Hepatocyte (in vitro differentiated cells): Measurements from ENCODE around the gene ZNRF3. TPM values are rescaled to one million over a fixed set of nuclear protein-coding genes. Genes with fewer than 3 reads are reported as not detected.

ENCODE experiments used
- DNase-seq: peaks from one replicate; pipeline ENCODE4 v3.0.0-alpha.2; 2016; ENCODE audit warnings: low spot score
- H2AFZ ChIP-seq: fragments of 200-600 bp; sonication (generic); 2 replicates; pipeline ENCODE4 v1.6.0; 2016; ENCODE audit warnings: antibody characterized with exemption, mild to moderate bottlenecking
- H3K27ac ChIP-seq: fragments of 200-600 bp; sonication (generic); 2 replicates; pipeline ENCODE4 v1.5.1; 2016; ENCODE audit warnings: mild to moderate bottlenecking
- H3K27me3 ChIP-seq: fragments of 200-600 bp; sonication (generic); 2 replicates; pipeline ENCODE4 v1.6.1; 2016
- H3K36me3 ChIP-seq: fragments of 200-600 bp; sonication (generic); replicated peaks from 2 replicates; pipeline ENCODE4 v1.5.1; 2016; ENCODE audit warnings: low read depth; ENCODE audit not compliant: insufficient read depth
- H3K4me1 ChIP-seq: fragments of 200-600 bp; sonication (generic); 2 replicates; pipeline ENCODE4 v1.5.1; 2016; ENCODE audit warnings: mild to moderate bottlenecking, moderate library complexity; ENCODE audit not compliant: insufficient read depth
- H3K4me2 ChIP-seq: fragments of 200-600 bp; sonication (generic); 2 replicates; pipeline ENCODE4 v1.6.0; 2016
- H3K4me3 ChIP-seq: fragments of 200-600 bp; sonication (generic); 2 replicates; pipeline ENCODE4 v1.5.1; 2016; ENCODE audit warnings: mild to moderate bottlenecking
- H3K79me2 ChIP-seq: fragments of 200-600 bp; sonication (generic); 2 replicates; pipeline ENCODE4 v1.6.0; 2017; ENCODE audit warnings: mild to moderate bottlenecking
- H3K9me2 ChIP-seq: fragments of 200-600 bp; sonication (generic); replicated peaks from 2 replicates; pipeline ENCODE4 v1.6.0; 2017; ENCODE audit warnings: mild to moderate bottlenecking; ENCODE audit not compliant: insufficient read depth
- H3K9me3 ChIP-seq: fragments of 200-600 bp; sonication (generic); 2 replicates; pipeline ENCODE4 v1.5.1; 2016; ENCODE audit warnings: low read depth, mild to moderate bottlenecking
- H4K20me1 ChIP-seq: fragments of 200-600 bp; sonication (generic); 2 replicates; pipeline ENCODE4 v1.6.0; 2016; ENCODE audit warnings: mild to moderate bottlenecking; ENCODE audit not compliant: insufficient read depth, poor library complexity, severe bottlenecking
- EZH2 ChIP-seq: fragments of 200-600 bp; sonication (generic); IDR thresholded peaks from 2 replicates; pipeline ENCODE4 v1.6.1; 2016; ENCODE audit warnings: antibody characterized with exemption, mild to moderate bottlenecking, borderline replicate concordance
- EZH2phosphoT487 ChIP-seq: fragments of 200-600 bp; sonication (generic); IDR thresholded peaks from one replicate; pipeline ENCODE4 v1.6.1; 2018; ENCODE audit warnings: antibody characterized with exemption, mild to moderate bottlenecking, low read depth, moderate library complexity; ENCODE audit not compliant: unreplicated experiment, severe bottlenecking
- WGBS: methylation state at CpG from one replicate; pipeline ENCODE4 v1.1.6; 2016; ENCODE audit warnings: low lambda C conversion rate; ENCODE audit errors: missing lambda C conversion rate; 5-methylcytosine and 5-hydroxymethylcytosine counted together
- polyA plus RNA-seq: library from polyadenylated mRNA; unstranded; fragments of >200 nt; fragmentation: Nextera tagmentation; extraction: Ambion mirVana; gene quantifications from 2 replicates; pipeline ENCODE4 v1.2.1, GENCODE V29; 2016
- total RNA-seq: library from RNA; depleted of rRNA; stranded (reverse); fragments of >200 nt; gene quantifications from 2 replicates; pipeline ENCODE4 v1.2.3, GENCODE V29; 2014
- TF ChIP-seq, protein P1 (sequence below): fragments of 200-600 bp; sonication (generic); IDR thresholded peaks from 2 replicates; pipeline ENCODE4 v1.5.1; 2016; ENCODE audit warnings: antibody characterized with exemption, mild to moderate bottlenecking; ENCODE audit not compliant: poor library complexity

The ZNRF3 gene
- total and polyA plus RNA-seq, 2 experiments from 2014 or later: 8.9 to 14.7 TPM

DNA sequence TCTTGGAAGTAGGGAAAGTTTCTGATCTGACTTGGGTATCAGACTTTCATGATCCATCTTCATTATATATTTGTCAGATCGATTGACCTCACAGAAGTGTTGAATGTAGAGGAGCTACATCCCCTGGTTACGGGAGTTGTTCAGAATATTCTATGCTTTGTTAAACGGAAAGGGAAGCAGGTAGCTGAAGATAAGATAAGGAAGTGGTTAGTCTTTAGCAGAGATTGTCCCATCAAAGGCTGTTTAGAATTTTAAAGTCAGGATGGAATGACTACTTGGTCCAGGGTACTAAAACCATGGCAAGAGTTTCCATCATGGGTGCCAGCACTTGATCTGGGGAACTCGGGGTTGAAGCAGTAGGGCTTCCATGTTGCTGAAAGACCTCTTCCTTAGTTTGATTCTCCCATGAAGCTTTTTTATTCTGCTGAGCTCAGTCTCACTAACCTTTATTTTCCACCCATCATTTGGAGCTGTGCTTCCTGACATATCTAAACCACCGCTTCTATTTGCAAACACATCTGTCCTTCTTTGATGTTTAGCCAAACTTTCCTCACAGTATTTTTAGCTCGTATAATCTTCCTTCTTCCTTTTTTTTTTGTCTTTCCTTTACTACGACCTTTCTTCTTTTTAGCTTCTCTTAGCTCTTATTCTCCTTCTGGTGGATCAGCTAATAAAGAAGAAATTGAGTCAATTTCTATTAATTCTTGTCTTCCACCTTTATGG lies 182.3 kb downstream of the ZNRF3 start:
- no peaks in the 10 kb centered on the region for H4K20me1 ChIP-seq
- H3K79me2 ChIP-seq: no peaks in the 10 kb centered on the region
- no peak for DNase-seq
- no peaks in the 10 kb centered on the region for H3K9me3 ChIP-seq
- H3K4me2 ChIP-seq: no peak overlapping the region
- TF ChIP-seq EZH2phosphoT487: no peak
- TF ChIP-seq, protein P1, sequence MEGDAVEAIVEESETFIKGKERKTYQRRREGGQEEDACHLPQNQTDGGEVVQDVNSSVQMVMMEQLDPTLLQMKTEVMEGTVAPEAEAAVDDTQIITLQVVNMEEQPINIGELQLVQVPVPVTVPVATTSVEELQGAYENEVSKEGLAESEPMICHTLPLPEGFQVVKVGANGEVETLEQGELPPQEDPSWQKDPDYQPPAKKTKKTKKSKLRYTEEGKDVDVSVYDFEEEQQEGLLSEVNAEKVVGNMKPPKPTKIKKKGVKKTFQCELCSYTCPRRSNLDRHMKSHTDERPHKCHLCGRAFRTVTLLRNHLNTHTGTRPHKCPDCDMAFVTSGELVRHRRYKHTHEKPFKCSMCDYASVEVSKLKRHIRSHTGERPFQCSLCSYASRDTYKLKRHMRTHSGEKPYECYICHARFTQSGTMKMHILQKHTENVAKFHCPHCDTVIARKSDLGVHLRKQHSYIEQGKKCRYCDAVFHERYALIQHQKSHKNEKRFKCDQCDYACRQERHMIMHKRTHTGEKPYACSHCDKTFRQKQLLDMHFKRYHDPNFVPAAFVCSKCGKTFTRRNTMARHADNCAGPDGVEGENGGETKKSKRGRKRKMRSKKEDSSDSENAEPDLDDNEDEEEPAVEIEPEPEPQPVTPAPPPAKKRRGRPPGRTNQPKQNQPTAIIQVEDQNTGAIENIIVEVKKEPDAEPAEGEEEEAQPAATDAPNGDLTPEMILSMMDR: no peak
- TF ChIP-seq EZH2: no peak
- H3K36me3 ChIP-seq: no peaks in the 10 kb centered on the region
- H3K9me2 ChIP-seq: no peaks in the 10 kb centered on the region
- H3K4me3 ChIP-seq: no peak overlapping the region
- H3K4me1 ChIP-seq: no peaks in the 10 kb centered on the region
- H2AFZ ChIP-seq: no peak overlapping the region
- H3K27ac ChIP-seq: no peak overlapping the region
- no peaks in the 10 kb centered on the region for H3K27me3 ChIP-seq
- whole genome bisulfite sequencing: 57% methylated on average over 7 of the region's 7 CpGs

DNA sequence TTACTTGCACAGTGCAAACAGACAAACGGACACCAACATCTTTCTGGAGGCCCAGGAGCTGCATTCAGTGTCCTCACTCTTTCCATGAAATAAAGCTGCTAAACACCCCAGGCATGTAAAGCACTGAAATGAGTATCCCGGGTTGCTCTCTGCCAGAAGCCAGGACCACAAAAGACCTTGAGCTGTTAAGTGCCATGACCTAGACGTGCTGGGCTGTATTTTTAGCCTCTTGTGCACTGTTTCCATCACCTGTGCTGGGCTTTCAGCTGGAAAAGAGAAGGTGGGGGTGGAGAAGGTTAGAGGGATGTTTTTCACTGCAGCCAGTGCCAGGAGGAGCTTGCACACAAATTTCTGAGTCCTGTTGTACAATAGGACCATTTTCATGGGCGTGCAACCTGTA lies 186.1 kb downstream of the ZNRF3 start:
- H2AFZ ChIP-seq: no peak overlapping the region
- no peak for DNase-seq
- H4K20me1 ChIP-seq: no peaks in the 10 kb centered on the region
- no peak overlapping the region for H3K27ac ChIP-seq
- TF ChIP-seq EZH2 (no peak), EZH2phosphoT487 (no peak)
- TF ChIP-seq, protein P1: no peak
- H3K4me3 ChIP-seq: no peak overlapping the region
- H3K4me1 ChIP-seq: peaks cover 13% of the 10 kb centered on the region
- no peaks in the 10 kb centered on the region for H3K9me3 ChIP-seq
- no peaks in the 10 kb centered on the region for H3K36me3 ChIP-seq
- no peaks in the 10 kb centered on the region for H3K27me3 ChIP-seq
- H3K9me2 ChIP-seq: no peaks in the 10 kb centered on the region
- WGBS: 81% methylated on average over 4 of the region's 4 CpGs
- no peak overlapping the region for H3K4me2 ChIP-seq
- H3K79me2 ChIP-seq: no peaks in the 10 kb centered on the region

DNA sequence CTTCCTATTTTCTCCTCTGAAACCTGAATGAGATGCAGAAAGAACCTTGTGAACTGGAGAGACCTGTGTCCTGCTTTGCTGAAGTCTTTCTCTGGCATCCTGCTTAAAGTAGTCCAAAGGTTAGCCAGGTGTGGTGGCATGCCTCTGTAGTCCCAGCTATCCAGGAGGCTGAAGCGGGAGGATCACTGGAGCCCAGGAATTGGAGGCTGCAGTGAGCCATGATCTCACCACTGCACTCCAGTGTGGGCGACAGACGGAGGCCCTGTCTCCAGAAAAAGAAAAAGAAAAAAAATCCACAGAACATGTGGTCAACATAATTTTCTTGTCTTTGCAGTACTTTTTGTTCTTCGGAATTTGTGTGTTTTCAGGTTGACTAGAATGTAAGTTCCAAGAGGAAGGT lies 187.1 kb downstream of the ZNRF3 start:
- peak overlapping the region; percentile 60 for H3K27ac ChIP-seq
- 98% methylated on average over 4 of the region's 4 CpGs for WGBS
- H3K9me3 ChIP-seq: no peaks in the 10 kb centered on the region
- no peaks in the 10 kb centered on the region for H3K9me2 ChIP-seq
- no peaks in the 10 kb centered on the region for H3K36me3 ChIP-seq
- TF ChIP-seq EZH2: no peak
- TF ChIP-seq EZH2phosphoT487: no peak
- TF ChIP-seq, protein P1: no peak
- H3K27me3 ChIP-seq: no peaks in the 10 kb centered on the region
- H2AFZ ChIP-seq: no peak overlapping the region
- peaks cover 13% of the 10 kb centered on the region for H3K4me1 ChIP-seq
- H3K79me2 ChIP-seq: no peaks in the 10 kb centered on the region
- no peak for DNase-seq
- no peak overlapping the region for H3K4me3 ChIP-seq
- H4K20me1 ChIP-seq: no peaks in the 10 kb centered on the region
- H3K4me2 ChIP-seq: no peak overlapping the region
